ENCODE results near the gene AK3.

- TF ChIP-seq CTCF (IDR thresholded peaks at IDR 0.05; ENCODE audit: insufficient read depth, low read depth, low read length) (no peak), EZH2 (IDR thresholded peaks at IDR 0.05; ENCODE audit: insufficient read depth, low read length) (no peak)
Observed at GRCh38 chr9:4667681-4668080, 73.3 kb downstream of the AK3 start.

Data from astrocyte (in vitro differentiated cells and primary cell).